Smooth muscle cell (in vitro differentiated cells): Measurements from ENCODE around the gene ZMYM3. TPM values are rescaled to one million over a fixed set of nuclear protein-coding genes. Genes with fewer than 3 reads are reported as not detected.

Source experiments
- DNase-seq: peaks from one replicate; lab custom pipeline; 2025; ENCODE audit not compliant: unreplicated experiment; lab: John Stamatoyannopoulos, UW
- H2AFZ ChIP-seq: fragments of 200-600 bp; sonication (generic); 2 replicates; pipeline ENCODE4 v1.6.0; 2016; ENCODE audit warnings: antibody characterized with exemption, low read depth, mild to moderate bottlenecking
- H3F3A ChIP-seq: fragments of 200-600 bp; sonication (generic); 2 replicates; pipeline ENCODE4 v1.6.0; 2017; ENCODE audit warnings: antibody characterized with exemption, low read depth
- H3K27ac ChIP-seq: fragments of 200-600 bp; sonication (generic); 2 replicates; pipeline ENCODE4 v1.5.1; 2016; ENCODE audit warnings: low read depth, mild to moderate bottlenecking
- H3K27me3 ChIP-seq: fragments of 200-600 bp; sonication (generic); 2 replicates; pipeline ENCODE4 v1.6.1; 2016; ENCODE audit warnings: low read depth, mild to moderate bottlenecking
- H3K36me3 ChIP-seq: fragments of 200-600 bp; sonication (generic); 2 replicates; pipeline ENCODE4 v1.5.1; 2016; ENCODE audit warnings: low read depth
- H3K4me1 ChIP-seq: fragments of 200-600 bp; sonication (generic); 2 replicates; pipeline ENCODE4 v1.5.1; 2016; ENCODE audit warnings: low read depth
- H3K4me2 ChIP-seq: fragments of 200-600 bp; sonication (generic); 2 replicates; pipeline ENCODE4 v1.6.0; 2016; ENCODE audit warnings: mild to moderate bottlenecking
- H3K4me3 ChIP-seq: fragments of 200-600 bp; sonication (generic); 2 replicates; pipeline ENCODE4 v1.5.1; 2016; ENCODE audit warnings: mild to moderate bottlenecking
- H3K79me2 ChIP-seq: fragments of 200-600 bp; sonication (generic); 2 replicates; pipeline ENCODE4 v1.6.0; 2016; ENCODE audit warnings: low read depth, mild to moderate bottlenecking
- H3K9ac ChIP-seq: fragments of 200-600 bp; sonication (generic); 2 replicates; pipeline ENCODE4 v1.6.0; 2016; ENCODE audit warnings: low read depth
- H3K9me3 ChIP-seq: fragments of 200-600 bp; sonication (generic); replicated peaks from 2 replicates; pipeline ENCODE4 v1.5.1; 2016; ENCODE audit warnings: low read depth
- H4K20me1 ChIP-seq: fragments of 200-600 bp; sonication (generic); 2 replicates; pipeline ENCODE4 v1.6.0; 2016; ENCODE audit warnings: low read depth
- WGBS: methylation state at CpG from one replicate; pipeline ENCODE4 v1.1.7; 2016; ENCODE audit warnings: low lambda C conversion rate; 5-methylcytosine and 5-hydroxymethylcytosine counted together
- polyA plus RNA-seq: library from polyadenylated mRNA; unstranded; fragments of >200 nt; fragmentation: Nextera tagmentation; extraction: Ambion mirVana; gene quantifications from 2 replicates; pipeline ENCODE4 v1.2.1, GENCODE V29; 2016
- total RNA-seq: library from RNA; depleted of rRNA; stranded (reverse); fragments of >200 nt; gene quantifications from 2 replicates; pipeline ENCODE4 v1.2.3, GENCODE V29; 2014
- TF ChIP-seq, protein P1 (sequence below): fragments of 200-600 bp; sonication (generic); IDR thresholded peaks from 2 replicates; pipeline ENCODE4 v1.5.1; 2017; ENCODE audit warnings: borderline replicate concordance, mild to moderate bottlenecking, antibody characterized with exemption; ENCODE audit not compliant: insufficient read depth, poor library complexity, severe bottlenecking

Gene ZMYM3
- total and polyA plus RNA-seq, 2 experiments from 2014 or later, result 9.0 to 29.5 TPM

- no peak overlapping the region for H3K4me3 ChIP-seq
- H3K27ac ChIP-seq, result no peak overlapping the region
- no peaks in the 10 kb centered on the region for H3K4me1 ChIP-seq
- H3K9me3 ChIP-seq, result no peaks in the 10 kb centered on the region
- H3K79me2 ChIP-seq, result no peaks in the 10 kb centered on the region
- no peak overlapping the region for H2AFZ ChIP-seq
- H4K20me1 ChIP-seq, result no peaks in the 10 kb centered on the region
- H3K9ac ChIP-seq, result no peak overlapping the region
- WGBS, result 70% methylated on average over 5 of the region's 5 CpGs
- no peaks in the 10 kb centered on the region for H3K36me3 ChIP-seq
- no peaks in the 10 kb centered on the region for H3K27me3 ChIP-seq
- no peak overlapping the region for H3K4me2 ChIP-seq
- DNase-seq, result no peak
- no peaks in the 10 kb centered on the region for H3F3A ChIP-seq
- TF ChIP-seq, protein P1, sequence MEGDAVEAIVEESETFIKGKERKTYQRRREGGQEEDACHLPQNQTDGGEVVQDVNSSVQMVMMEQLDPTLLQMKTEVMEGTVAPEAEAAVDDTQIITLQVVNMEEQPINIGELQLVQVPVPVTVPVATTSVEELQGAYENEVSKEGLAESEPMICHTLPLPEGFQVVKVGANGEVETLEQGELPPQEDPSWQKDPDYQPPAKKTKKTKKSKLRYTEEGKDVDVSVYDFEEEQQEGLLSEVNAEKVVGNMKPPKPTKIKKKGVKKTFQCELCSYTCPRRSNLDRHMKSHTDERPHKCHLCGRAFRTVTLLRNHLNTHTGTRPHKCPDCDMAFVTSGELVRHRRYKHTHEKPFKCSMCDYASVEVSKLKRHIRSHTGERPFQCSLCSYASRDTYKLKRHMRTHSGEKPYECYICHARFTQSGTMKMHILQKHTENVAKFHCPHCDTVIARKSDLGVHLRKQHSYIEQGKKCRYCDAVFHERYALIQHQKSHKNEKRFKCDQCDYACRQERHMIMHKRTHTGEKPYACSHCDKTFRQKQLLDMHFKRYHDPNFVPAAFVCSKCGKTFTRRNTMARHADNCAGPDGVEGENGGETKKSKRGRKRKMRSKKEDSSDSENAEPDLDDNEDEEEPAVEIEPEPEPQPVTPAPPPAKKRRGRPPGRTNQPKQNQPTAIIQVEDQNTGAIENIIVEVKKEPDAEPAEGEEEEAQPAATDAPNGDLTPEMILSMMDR, result no peak
Measured at GRCh38 chrX:71227370-71228062, 26.4 kb downstream of the ZMYM3 start.

DNA sequence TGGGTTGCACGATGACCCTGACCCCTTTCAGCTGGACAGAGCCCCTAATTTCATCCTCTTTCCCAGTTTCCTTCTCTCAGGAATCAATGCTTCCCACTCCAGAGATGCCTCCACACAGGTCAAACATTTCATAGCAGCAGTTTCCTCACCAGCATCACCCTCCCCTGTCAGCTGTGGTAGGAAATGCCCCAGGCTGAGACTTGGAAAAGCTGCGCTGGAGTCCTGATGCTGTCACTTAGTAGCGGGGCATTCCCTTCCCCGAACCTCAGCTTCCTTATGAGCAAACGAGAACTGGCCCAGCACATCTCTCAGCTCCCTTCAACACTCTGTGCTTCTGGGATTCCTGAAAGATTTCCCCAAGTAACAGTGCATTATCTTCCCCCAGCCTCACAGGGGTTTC lies 28.3 kb downstream of the ZMYM3 start:
- Histone ChIP-seq H3K4me3 (no peak overlapping the region), H3K9ac (no peak overlapping the region), H3K4me2 (no peak overlapping the region), H3F3A (no peaks in the 10 kb centered on the region), H3K4me1 (no peaks in the 10 kb centered on the region), H3K27ac (no peak overlapping the region), H3K9me3 (no peaks in the 10 kb centered on the region), H4K20me1 (no peaks in the 10 kb centered on the region), H2AFZ (no peak overlapping the region), H3K27me3 (no peaks in the 10 kb centered on the region), H3K36me3 (no peaks in the 10 kb centered on the region), H3K79me2 (no peaks in the 10 kb centered on the region)
- TF ChIP-seq, protein P1, result no peak
- WGBS, result 75% methylated on average over 5 of the region's 5 CpGs
- DNase-seq, result no peak

GRCh38 chrX:71225009-71225408 lies 28.9 kb downstream of the ZMYM3 start:
- no peak for DNase-seq
- no peaks in the 10 kb centered on the region for H3F3A ChIP-seq
- H3K4me1 ChIP-seq, result no peaks in the 10 kb centered on the region
- H4K20me1 ChIP-seq, result no peaks in the 10 kb centered on the region
- no peak overlapping the region for H3K9ac ChIP-seq
- H3K36me3 ChIP-seq, result no peaks in the 10 kb centered on the region
- no peaks in the 10 kb centered on the region for H3K27me3 ChIP-seq
- H3K4me2 ChIP-seq, result no peak overlapping the region
- no peak overlapping the region for H2AFZ ChIP-seq
- H3K27ac ChIP-seq, result no peak overlapping the region
- TF ChIP-seq, protein P1, result no peak
- no peaks in the 10 kb centered on the region for H3K9me3 ChIP-seq
- H3K79me2 ChIP-seq, result no peaks in the 10 kb centered on the region
- WGBS, result 79% methylated on average over 2 of the region's 2 CpGs
- no peak overlapping the region for H3K4me3 ChIP-seq

DNA sequence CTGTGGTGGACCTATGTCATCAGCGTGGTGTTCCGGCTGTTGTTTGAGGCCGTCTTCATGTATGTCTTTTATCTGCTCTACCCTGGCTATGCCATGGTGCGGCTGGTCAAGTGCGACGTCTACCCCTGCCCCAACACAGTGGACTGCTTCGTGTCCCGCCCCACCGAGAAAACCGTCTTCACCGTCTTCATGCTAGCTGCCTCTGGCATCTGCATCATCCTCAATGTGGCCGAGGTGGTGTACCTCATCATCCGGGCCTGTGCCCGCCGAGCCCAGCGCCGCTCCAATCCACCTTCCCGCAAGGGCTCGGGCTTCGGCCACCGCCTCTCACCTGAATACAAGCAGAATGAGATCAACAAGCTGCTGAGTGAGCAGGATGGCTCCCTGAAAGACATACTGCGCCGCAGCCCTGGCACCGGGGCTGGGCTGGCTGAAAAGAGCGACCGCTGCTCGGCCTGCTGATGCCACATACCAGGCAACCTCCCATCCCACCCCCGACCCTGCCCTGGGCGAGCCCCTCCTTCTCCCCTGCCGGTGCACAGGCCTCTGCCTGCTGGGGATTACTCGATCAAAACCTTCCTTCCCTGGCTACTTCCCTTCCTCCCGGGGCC lies 29.7 kb downstream of the ZMYM3 start:
- TF ChIP-seq, protein P1, result no peak
- DNase-seq, result no peak
- H3K27me3 ChIP-seq, result no peaks in the 10 kb centered on the region
- H3K9me3 ChIP-seq, result no peaks in the 10 kb centered on the region
- no peaks in the 10 kb centered on the region for H4K20me1 ChIP-seq
- no peaks in the 10 kb centered on the region for H3F3A ChIP-seq
- no peak overlapping the region for H2AFZ ChIP-seq
- H3K4me1 ChIP-seq, result no peaks in the 10 kb centered on the region
- no peak overlapping the region for H3K27ac ChIP-seq
- no peaks in the 10 kb centered on the region for H3K36me3 ChIP-seq
- H3K4me2 ChIP-seq, result no peak overlapping the region
- WGBS, result 89% methylated on average over 26 of the region's 32 CpGs
- H3K79me2 ChIP-seq, result no peaks in the 10 kb centered on the region
- H3K9ac ChIP-seq, result no peak overlapping the region
- H3K4me3 ChIP-seq, result no peak overlapping the region
